Measurements from ENCODE around the gene TTLL8.

TTLL8 gene

GRCh38 chr22:50071432-50072166 lies 13.5 kb upstream of the TTLL8 start:
- no peak overlapping the region for H3K4me3 ChIP-seq (ENCODE audit: low read length)
- no peaks in the 10 kb centered on the region for H3K36me3 ChIP-seq (ENCODE audit: control insufficient read depth, insufficient read depth, low read length)
- H3K56ac ChIP-seq (ENCODE audit: low read length): no peak overlapping the region
- no peak overlapping the region for H3K9ac ChIP-seq (ENCODE audit: low read length)
- H3K79me2 ChIP-seq (ENCODE audit: control insufficient read depth, insufficient read depth, low read length): no peaks in the 10 kb centered on the region
- no peak overlapping the region for H3K4me2 ChIP-seq (ENCODE audit: low read length)
- H2BK120ac ChIP-seq (ENCODE audit: low read depth, low read length): no peak overlapping the region
- H4K5ac ChIP-seq (ENCODE audit: low read length): no peak overlapping the region
- H3K4me1 ChIP-seq (ENCODE audit: control insufficient read depth, low read depth, low read length): no peaks in the 10 kb centered on the region
- no peak overlapping the region for H3K23ac ChIP-seq (ENCODE audit: low read length)
- no peaks in the 10 kb centered on the region for H3K79me1 ChIP-seq (ENCODE audit: low read length)
- no peak overlapping the region for H3K18ac ChIP-seq (ENCODE audit: low read length)
- no peak overlapping the region for H3K4ac ChIP-seq (ENCODE audit: low read depth, low read length)
- DNase-seq: no peak
- H2AK5ac ChIP-seq (ENCODE audit: low read length): no peak overlapping the region
- no peak overlapping the region for H2BK5ac ChIP-seq (ENCODE audit: low read length)
- no CpG with 5 or more reads among the region's 14 CpGs for WGBS (ENCODE audit: extremely low coverage, insufficient coverage, low lambda C conversion rate)
- no peaks in the 10 kb centered on the region for H3K27me3 ChIP-seq (ENCODE audit: insufficient read depth, low read length, poor library complexity)
- H4K8ac ChIP-seq (ENCODE audit: low read depth, low read length): no peak overlapping the region
- H2BK15ac ChIP-seq (replicated peaks; ENCODE audit: low read depth): no peak overlapping the region
- no peak overlapping the region for H3K27ac ChIP-seq (ENCODE audit: low read depth, low read length)

- no peak for DNase-seq
- Histone ChIP-seq H2BK5ac (ENCODE audit: low read length) (no peak overlapping the region), H3K36me3 (ENCODE audit: control insufficient read depth, insufficient read depth, low read length) (no peaks in the 10 kb centered on the region), H3K9ac (ENCODE audit: low read length) (no peak overlapping the region), H3K23ac (ENCODE audit: low read length) (no peak overlapping the region), H2BK120ac (ENCODE audit: low read depth, low read length) (no peak overlapping the region), H3K27me3 (ENCODE audit: insufficient read depth, low read length, poor library complexity) (no peaks in the 10 kb centered on the region), H3K27ac (ENCODE audit: low read depth, low read length) (no peak overlapping the region), H2BK15ac (replicated peaks; ENCODE audit: low read depth) (no peak overlapping the region), H3K4me3 (ENCODE audit: low read length) (no peak overlapping the region), H3K4me2 (ENCODE audit: low read length) (no peak overlapping the region), H4K8ac (ENCODE audit: low read depth, low read length) (no peak overlapping the region), H3K4ac (ENCODE audit: low read depth, low read length) (no peak overlapping the region), H3K56ac (ENCODE audit: low read length) (no peak overlapping the region), H3K4me1 (ENCODE audit: control insufficient read depth, low read depth, low read length) (no peaks in the 10 kb centered on the region), H3K79me2 (ENCODE audit: control insufficient read depth, insufficient read depth, low read length) (no peaks in the 10 kb centered on the region), H3K18ac (ENCODE audit: low read length) (no peak overlapping the region), H2AK5ac (ENCODE audit: low read length) (no peak overlapping the region), H4K5ac (ENCODE audit: low read length) (no peak overlapping the region), H3K79me1 (ENCODE audit: low read length) (no peaks in the 10 kb centered on the region)
- WGBS (ENCODE audit: extremely low coverage, insufficient coverage, low lambda C conversion rate): no CpG with 5 or more reads among the region's 8 CpGs
Measured at GRCh38 chr22:50070366-50070765, 12.3 kb upstream of the TTLL8 start.

GRCh38 chr22:50068096-50068495 lies 10.0 kb upstream of the TTLL8 start:
- H3K56ac ChIP-seq (ENCODE audit: low read length): no peak overlapping the region
- H4K5ac ChIP-seq (ENCODE audit: low read length): no peak overlapping the region
- H3K4me3 ChIP-seq (ENCODE audit: low read length): no peak overlapping the region
- no peaks in the 10 kb centered on the region for H3K79me2 ChIP-seq (ENCODE audit: control insufficient read depth, insufficient read depth, low read length)
- no peak overlapping the region for H3K27ac ChIP-seq (ENCODE audit: low read depth, low read length)
- no peak overlapping the region for H3K23ac ChIP-seq (ENCODE audit: low read length)
- no peak overlapping the region for H3K4me2 ChIP-seq (ENCODE audit: low read length)
- H3K27me3 ChIP-seq (ENCODE audit: insufficient read depth, low read length, poor library complexity): no peaks in the 10 kb centered on the region
- no peaks in the 10 kb centered on the region for H3K4me1 ChIP-seq (ENCODE audit: control insufficient read depth, low read depth, low read length)
- H3K18ac ChIP-seq (ENCODE audit: low read length): no peak overlapping the region
- H2BK5ac ChIP-seq (ENCODE audit: low read length): no peak overlapping the region
- no peak overlapping the region for H3K9ac ChIP-seq (ENCODE audit: low read length)
- H2BK15ac ChIP-seq (replicated peaks; ENCODE audit: low read depth): no peak overlapping the region
- WGBS (ENCODE audit: extremely low coverage, insufficient coverage, low lambda C conversion rate): no CpG with 5 or more reads among the region's 11 CpGs
- no peaks in the 10 kb centered on the region for H3K36me3 ChIP-seq (ENCODE audit: control insufficient read depth, insufficient read depth, low read length)
- no peaks in the 10 kb centered on the region for H3K79me1 ChIP-seq (ENCODE audit: low read length)
- no peak for DNase-seq
- no peak overlapping the region for H2AK5ac ChIP-seq (ENCODE audit: low read length)
- H3K4ac ChIP-seq (ENCODE audit: low read depth, low read length): no peak overlapping the region
- H2BK120ac ChIP-seq (ENCODE audit: low read depth, low read length): no peak overlapping the region
- H4K8ac ChIP-seq (ENCODE audit: low read depth, low read length): no peak overlapping the region

- H4K5ac ChIP-seq (ENCODE audit: low read length): no peak overlapping the region
Measured at GRCh38 chr22:50067244-50067643, 9.1 kb upstream of the TTLL8 start.

GRCh38 chr22:50064453-50064852 lies 6.4 kb upstream of the TTLL8 start:
- Histone ChIP-seq H2BK15ac (replicated peaks; ENCODE audit: low read depth) (no peak overlapping the region), H3K23ac (ENCODE audit: low read length) (no peak overlapping the region), H3K18ac (ENCODE audit: low read length) (no peak overlapping the region), H3K4ac (ENCODE audit: low read depth, low read length) (no peak overlapping the region), H2BK120ac (ENCODE audit: low read depth, low read length) (no peak overlapping the region), H4K5ac (ENCODE audit: low read length) (no peak overlapping the region), H3K4me3 (ENCODE audit: low read length) (no peak overlapping the region), H3K9ac (ENCODE audit: low read length) (no peak overlapping the region), H4K8ac (ENCODE audit: low read depth, low read length) (no peak overlapping the region), H3K56ac (ENCODE audit: low read length) (no peak overlapping the region), H3K79me2 (ENCODE audit: control insufficient read depth, insufficient read depth, low read length) (no peaks in the 10 kb centered on the region), H3K36me3 (ENCODE audit: control insufficient read depth, insufficient read depth, low read length) (no peaks in the 10 kb centered on the region), H3K27ac (ENCODE audit: low read depth, low read length) (no peak overlapping the region), H3K4me2 (ENCODE audit: low read length) (no peak overlapping the region), H2AK5ac (ENCODE audit: low read length) (no peak overlapping the region), H3K79me1 (ENCODE audit: low read length) (no peaks in the 10 kb centered on the region), H3K27me3 (ENCODE audit: insufficient read depth, low read length, poor library complexity) (no peaks in the 10 kb centered on the region), H2BK5ac (ENCODE audit: low read length) (no peak overlapping the region), H3K4me1 (ENCODE audit: control insufficient read depth, low read depth, low read length) (no peaks in the 10 kb centered on the region)
- WGBS (ENCODE audit: extremely low coverage, insufficient coverage, low lambda C conversion rate): no CpG with 5 or more reads among the region's 18 CpGs
- no peak for DNase-seq

More at GRCh38 chr22:50067244-50067643, 9.1 kb upstream of the TTLL8 start:
- DNase-seq: no peak
- H3K4me1 ChIP-seq (ENCODE audit: control insufficient read depth, low read depth, low read length): no peaks in the 10 kb centered on the region
- H3K4me2 ChIP-seq (ENCODE audit: low read length): no peak overlapping the region
- H2BK15ac ChIP-seq (replicated peaks; ENCODE audit: low read depth): no peak overlapping the region
- no peak overlapping the region for H3K9ac ChIP-seq (ENCODE audit: low read length)
- H2AK5ac ChIP-seq (ENCODE audit: low read length): no peak overlapping the region
- H2BK5ac ChIP-seq (ENCODE audit: low read length): no peak overlapping the region
- no peak overlapping the region for H3K4ac ChIP-seq (ENCODE audit: low read depth, low read length)
- no peaks in the 10 kb centered on the region for H3K27me3 ChIP-seq (ENCODE audit: insufficient read depth, low read length, poor library complexity)
- H3K79me1 ChIP-seq (ENCODE audit: low read length): no peaks in the 10 kb centered on the region
- H3K23ac ChIP-seq (ENCODE audit: low read length): no peak overlapping the region
- no peak overlapping the region for H3K27ac ChIP-seq (ENCODE audit: low read depth, low read length)
- no CpG with 5 or more reads among the region's 8 CpGs for WGBS (ENCODE audit: extremely low coverage, insufficient coverage, low lambda C conversion rate)
- H3K79me2 ChIP-seq (ENCODE audit: control insufficient read depth, insufficient read depth, low read length): no peaks in the 10 kb centered on the region
- no peak overlapping the region for H3K18ac ChIP-seq (ENCODE audit: low read length)
- no peak overlapping the region for H3K4me3 ChIP-seq (ENCODE audit: low read length)
- no peaks in the 10 kb centered on the region for H3K36me3 ChIP-seq (ENCODE audit: control insufficient read depth, insufficient read depth, low read length)
- H3K56ac ChIP-seq (ENCODE audit: low read length): no peak overlapping the region
- no peak overlapping the region for H2BK120ac ChIP-seq (ENCODE audit: low read depth, low read length)
- H4K8ac ChIP-seq (ENCODE audit: low read depth, low read length): no peak overlapping the region
